ENCODE measurements around the gene KIF5A.

KIF5A gene

GRCh38 chr12:57628280-57629191, 78.7 kb downstream of the KIF5A start:
- H3K4me1 ChIP-seq (ENCODE audit: low read depth, poor library complexity, severe bottlenecking) = peaks cover 5% of the 10 kb centered on the region
- H3K79me2 ChIP-seq (ENCODE audit: insufficient read depth, low read depth) = peaks cover 3% of the 10 kb centered on the region; the same call in 1 of the 2 replicates
- H3K4me3 ChIP-seq (IDR thresholded peaks at IDR 0.05; ENCODE audit: insufficient read depth, low read depth, low read length) = no peak overlapping the region
- H3K4me2 ChIP-seq = no peak overlapping the region
- no peak overlapping the region for H3K9ac ChIP-seq
- H3K27me3 ChIP-seq (ENCODE audit: insufficient read depth, low read depth) = peaks cover 2% of the 10 kb centered on the region; the same call in 1 of the 2 replicates
- no peak overlapping the region for H2AFZ ChIP-seq (ENCODE audit: low read depth)
- H3K27ac ChIP-seq = no peak overlapping the region
- H4K20me1 ChIP-seq (ENCODE audit: insufficient read depth) = no peaks in the 10 kb centered on the region
- no peaks in the 10 kb centered on the region; the same call in 1 of the 2 replicates for H3K36me3 ChIP-seq (ENCODE audit: insufficient read depth)
- no peak for TF ChIP-seq CTCF (conservative IDR thresholded peaks at IDR 0.05; ENCODE audit: low read depth, low read length)

GRCh38 chr12:57629897-57630471, 80.1 kb downstream of the KIF5A start:
- H3K27me3 ChIP-seq (ENCODE audit: insufficient read depth, low read depth) = no peaks in the 10 kb centered on the region
- no peak overlapping the region for H2AFZ ChIP-seq (ENCODE audit: low read depth)
- no peak overlapping the region for H3K4me3 ChIP-seq (IDR thresholded peaks at IDR 0.05; ENCODE audit: insufficient read depth, low read depth, low read length)
- TF ChIP-seq CTCF (conservative IDR thresholded peaks at IDR 0.05; ENCODE audit: low read depth, low read length) = no peak
- H3K4me2 ChIP-seq = no peak overlapping the region
- H3K9ac ChIP-seq = no peak overlapping the region
- peaks cover 3% of the 10 kb centered on the region; the same call in 1 of the 2 replicates for H3K79me2 ChIP-seq (ENCODE audit: insufficient read depth, low read depth)
- peaks cover 14% of the 10 kb centered on the region for H3K4me1 ChIP-seq (ENCODE audit: low read depth, poor library complexity, severe bottlenecking)
- H4K20me1 ChIP-seq (ENCODE audit: insufficient read depth) = no peaks in the 10 kb centered on the region
- H3K36me3 ChIP-seq (ENCODE audit: insufficient read depth) = no peaks in the 10 kb centered on the region; the same call in 1 of the 2 replicates
- no peak overlapping the region for H3K27ac ChIP-seq

GRCh38 chr12:57630891-57631433, 81.1 kb downstream of the KIF5A start:
- H3K4me1 ChIP-seq (ENCODE audit: low read depth, poor library complexity, severe bottlenecking) = peaks cover 14% of the 10 kb centered on the region
- no peaks in the 10 kb centered on the region for H3K27me3 ChIP-seq (ENCODE audit: insufficient read depth, low read depth)
- H3K9ac ChIP-seq = no peak overlapping the region
- no peak overlapping the region for H2AFZ ChIP-seq (ENCODE audit: low read depth)
- H3K4me3 ChIP-seq (IDR thresholded peaks at IDR 0.05; ENCODE audit: insufficient read depth, low read depth, low read length) = no peak overlapping the region
- peak overlapping the region; percentile 73; the same call in 1 of the 2 replicates for H3K4me2 ChIP-seq
- H3K79me2 ChIP-seq (ENCODE audit: insufficient read depth, low read depth) = peaks cover 3% of the 10 kb centered on the region; the same call in 1 of the 2 replicates
- TF ChIP-seq CTCF (conservative IDR thresholded peaks at IDR 0.05; ENCODE audit: low read depth, low read length) = no peak
- H3K27ac ChIP-seq = no peak overlapping the region
- no peaks in the 10 kb centered on the region; the same call in 1 of the 2 replicates for H3K36me3 ChIP-seq (ENCODE audit: insufficient read depth)
- H4K20me1 ChIP-seq (ENCODE audit: insufficient read depth) = no peaks in the 10 kb centered on the region

- Histone ChIP-seq H3K36me3 (ENCODE audit: insufficient read depth) (no peaks in the 10 kb centered on the region; the same call in 1 of the 2 replicates), H3K27ac (no peak overlapping the region), H3K4me3 (IDR thresholded peaks at IDR 0.05; ENCODE audit: insufficient read depth, low read depth, low read length) (no peak overlapping the region), H3K4me2 (peak overlapping the region; percentile 73), H3K79me2 (ENCODE audit: insufficient read depth, low read depth) (peaks cover 3% of the 10 kb centered on the region; the same call in 1 of the 2 replicates), H3K27me3 (ENCODE audit: insufficient read depth, low read depth) (no peaks in the 10 kb centered on the region), H3K9ac (peak overlapping the region; percentile 91), H4K20me1 (ENCODE audit: insufficient read depth) (no peaks in the 10 kb centered on the region), H2AFZ (ENCODE audit: low read depth) (peak overlapping the region; percentile 93), H3K4me1 (ENCODE audit: low read depth, poor library complexity, severe bottlenecking) (peaks cover 14% of the 10 kb centered on the region)
- no peak for TF ChIP-seq CTCF (conservative IDR thresholded peaks at IDR 0.05; ENCODE audit: low read depth, low read length)
These were observed 81.8 kb downstream of the KIF5A start for GRCh38 chr12:57631566-57632072.
